Heart left ventricle (tissue), 16 donors: ENCODE measurements around the gene PRPF39. TPM values are rescaled to one million over a fixed set of nuclear protein-coding genes. Genes with fewer than 3 reads are reported as not detected.
A peak's percentile ranks its signal among the peaks of the same experiment; 100 is the strongest.
"Not testable (repeated sequence)": the region's sequence is repeated elsewhere in the genome, so short reads cannot be mapped to it uniquely, and the experiment has no call there.

Experiments
- ATAC-seq, 4 donors: fragments of 200-7000 bp; cut with Tn5 transposase; one replicate each; pipeline ENCODE4 v1.9.1; 2020 to 2022; ENCODE audit warnings: moderate library complexity in 4 of 4, mild to moderate bottlenecking in 3 of 4, moderate number of reproducible peaks in 1 of 4
- DNase-seq, 5 donors: peaks; one replicate each; pipeline ENCODE4 v3.0.0-alpha.2; 2020
- H3K27ac ChIP-seq, 12 donors: fragments of 200-600 bp; sonication (generic) in 4 of 12; one replicate each; pipeline versions ENCODE4 v1.5.0 to v1.8.0; 2016 to 2022; ENCODE audit warnings: mild to moderate bottlenecking in 2 of 12
- H3K27me3 ChIP-seq, 9 donors: fragments of 200-600 bp; sonication (generic) in 2 of 9; one replicate each; pipeline versions ENCODE4 v1.5.1 to v1.8.0; 2016 to 2022; ENCODE audit warnings: mild to moderate bottlenecking in 3 of 9
- H3K36me3 ChIP-seq, 9 donors: fragments of 200-600 bp; sonication (generic) in 2 of 9; one replicate each; pipeline versions ENCODE4 v1.5.0 to v1.8.0; 2018 to 2022; ENCODE audit warnings: mild to moderate bottlenecking in 2 of 9
- H3K4me1 ChIP-seq, 12 donors: fragments of 200-600 bp; sonication (generic) in 4 of 12; one replicate each; pipeline versions ENCODE4 v1.5.0 to v1.8.0; 2016 to 2022; ENCODE audit warnings: mild to moderate bottlenecking in 3 of 12
- H3K4me3 ChIP-seq, 12 donors: fragments of 200-600 bp; sonication (generic) in 4 of 12; one replicate each; pipeline versions ENCODE4 v1.5.0 to v1.8.0; 2017 to 2022; ENCODE audit warnings: mild to moderate bottlenecking in 9 of 12, moderate library complexity in 4 of 12
- H3K9me3 ChIP-seq, 12 donors: fragments of 200-600 bp; sonication (generic) in 4 of 12; one replicate each; pipeline versions ENCODE4 v1.5.0 to v1.8.0; 2016 to 2022; ENCODE audit warnings: mild to moderate bottlenecking in 1 of 12
- CTCF ChIP-seq, 12 donors: fragments of 200-600 bp; sonication (generic) in 4 of 12; IDR thresholded peaks; one replicate each; pipeline versions ENCODE4 v1.5.0 to v1.8.0; 2018 to 2022; ENCODE audit warnings: antibody characterized with exemption in 12 of 12, mild to moderate bottlenecking in 5 of 12
- POLR2A ChIP-seq, 2 donors: fragments of 450-650 bp; IDR thresholded peaks; one replicate each; pipeline ENCODE4 v1.6.1; 2017; ENCODE audit warnings: antibody characterized with exemption in 2 of 2, mild to moderate bottlenecking in 2 of 2, moderate library complexity in 2 of 2
- WGBS, 4 donors: extraction: QIAGEN DNeasy Blood & Tissue Kit in 2 of 4; methylation state at CpG; one replicate each; pipeline versions ENCODE4 v1.1.5 to v1.1.7; 2013 to 2018; 5-methylcytosine and 5-hydroxymethylcytosine counted together
- intact Hi-C, 10 donors: fragments of 100-400 bp; cut with DNase I; formaldehyde crosslinking; loops; one replicate each; pipeline versions ENCODE4 v1.11.1 to v1.14.2; 2022
- polyA plus RNA-seq, 2 donors: library from polyadenylated mRNA; stranded (reverse); fragments of 200-250 nt; gene quantifications; one replicate each; pipeline ENCODE4 v1.2.3, GENCODE V29; 2013
- total RNA-seq, 9 donors: library from RNA; depleted of rRNA in 2 of 9; stranded (reverse); fragments of >200 nt in 2 of 9; fragmentation: NEBNext Ultra II Directional in 3 of 9; extraction: Animal tissue kit (Norgen Biotek cat#: 25700) in 3 of 9; gene quantifications; one replicate each; pipeline versions ENCODE4 v1.1.0 to v1.2.4, GENCODE V29; 2016 to 2023
- donor health status: ischemic (EF 13 %, LVEDD 7.1; RV severe dilation, severe dysfunction).
- donor health status: healthy with polysubstance abuse.
- donor health status: DM: no; HTN: yes; CAD: no.
- donor health status: DM: no; HTN: no; CAD: no.
- donor health status: ischemic (EF 25% LVEDD 6.9; RV normal size, moderate dysfunction).
- donor health status: ischemic (EF 25% LVEDD 5.7; RV mildly dilated, moderate dysfunction).
- donor health status: healthy.
- donor health status: DM: yes; HTN: yes; CAD: no.
- donor health status: ischemic (EF 35%, LVEDD 5.7; RV mildly dilated, moderate dysfunction).
- donor health status: nonischemic (EF 11% LVEDD 7.7; RV severe dilation, severe dysfunction).
- donor health status: DM: yes; HTN: yes; CAD: no.
- donor health status: PGD.
- donor health status: ischemic (EF 29% LVEDD 5.4; RV normal size, mild dysfunction).
- donor health status: nonischemic (EF 23%, LVEDD 6.1; RV moderate dilation, normal function).

Gene PRPF39
- total and polyA plus RNA-seq, 11 donors = 5.9 to 17.0 (median 13.1) TPM

GRCh38 chr14:45136399-45136798 lies 52.5 kb downstream of the PRPF39 start:
- H3K4me3 ChIP-seq = peak overlapping the region; percentile 60 to 91 (median 80)
- DNase-seq (no peak), ATAC-seq (no peak)
- intact Hi-C loops = loop anchor here in 9 of 10 donors (5.0 to 10.0 kb wide), 10 partner anchors 52 to 239 kb away; partner anchors contain the start of genes KLHL28 (in 4 of the 9), TOGARAM1 (in 4 of the 9), MIS18BP1 (in 3 of the 9) and PRPF39 (in 2 of the 9)
- TF ChIP-seq POLR2A (IDR thresholded peaks at IDR 0.05) (no peak), CTCF (IDR thresholded peaks at IDR 0.05) (no peak)
- 1 to 4% (median 1%) methylated on average over 7 of the region's 7 CpGs for WGBS, 4 donors
- no peaks in the 10 kb centered on the region for H3K9me3 ChIP-seq
- no peaks in the 10 kb centered on the region for H3K36me3 ChIP-seq
- H3K27me3 ChIP-seq = no peaks in the 10 kb centered on the region
- H3K27ac ChIP-seq = peak overlapping the region in 7 of 12 donors; percentile 24 to 91 (median 62)
- H3K4me1 ChIP-seq = peaks cover 7 to 38% (median 23%) of the 10 kb centered on the region in 12 donors

GRCh38 chr14:45140661-45141187 lies 56.8 kb downstream of the PRPF39 start:
- no peak for TF ChIP-seq CTCF (IDR thresholded peaks at IDR 0.05)
- no peak for TF ChIP-seq POLR2A (IDR thresholded peaks at IDR 0.05)
- WGBS, 4 donors = 94 to 98% (median 95%) methylated on average over 6 of the region's 6 CpGs
- Histone ChIP-seq H3K4me3 (no peak overlapping the region), H3K27ac (no peak overlapping the region), H3K4me1 (peaks cover 4 to 26% (median 17%) of the 10 kb centered on the region in 12 donors), H3K9me3 (no peaks in the 10 kb centered on the region), H3K36me3 (no peaks in the 10 kb centered on the region), H3K27me3 (no peaks in the 10 kb centered on the region)
- ATAC-seq (no peak), DNase-seq (no peak)
- intact Hi-C loops = loop anchor here in 1 of 10 donors (10.0 kb wide), 2 partner anchors 104 to 216 kb away; no protein-coding TSS in a partner anchor

- intact Hi-C loops = loop anchor here in 1 of 10 donors (10.0 kb wide), 2 partner anchors 103 to 217 kb away; no protein-coding TSS in a partner anchor
- DNase-seq, H3K27ac ChIP-seq, ATAC-seq, H3K4me3 ChIP-seq, H3K27me3 ChIP-seq, H3K36me3 ChIP-seq, H3K9me3 ChIP-seq: not testable (repeated sequence)
- peaks cover 0 to 17% (median 9%) of the 10 kb centered on the region in 12 donors for H3K4me1 ChIP-seq
- WGBS, 4 donors = 88 to 94% (median 93%) methylated on average over 8 of the region's 8 CpGs
Observed at GRCh38 chr14:45142083-45142482, 58.2 kb downstream of the PRPF39 start.

GRCh38 chr14:45144658-45145057 lies 60.7 kb downstream of the PRPF39 start:
- no peaks in the 10 kb centered on the region for H3K27me3 ChIP-seq
- no peak overlapping the region for H3K4me3 ChIP-seq
- no peaks in the 10 kb centered on the region for H3K9me3 ChIP-seq
- DNase-seq (no peak), ATAC-seq (no peak)
- peaks cover 0 to 6% (median 0%) of the 10 kb centered on the region in 9 donors for H3K36me3 ChIP-seq
- H3K27ac ChIP-seq = no peak overlapping the region
- intact Hi-C loops = loop anchor here in 1 of 10 donors (10.0 kb wide), 2 partner anchors 100 to 220 kb away; no protein-coding TSS in a partner anchor
- no peaks in the 10 kb centered on the region for H3K4me1 ChIP-seq
- TF ChIP-seq CTCF (IDR thresholded peaks at IDR 0.05) (no peak), POLR2A (IDR thresholded peaks at IDR 0.05) (no peak)
